Neural crest cell (in vitro differentiated cells): Measurements from ENCODE around the gene TLCD4. TPM values are rescaled to one million over a fixed set of nuclear protein-coding genes. Genes with fewer than 3 reads are reported as not detected.

Source experiments
- DNase-seq: peaks from one replicate; pipeline ENCODE4 v3.0.0; 2021; ENCODE audit warnings: low read depth, mixed read lengths, low spot score
- H3K27ac Mint-ChIP-seq: one replicate; pipeline ENCODE4 v1.8.0; 2021; ENCODE audit warnings: mild to moderate bottlenecking, mixed read lengths; ENCODE audit not compliant: unreplicated experiment
- H3K27me3 Mint-ChIP-seq: 2 replicates; pipeline ENCODE4 v1.8.0; 2021; ENCODE audit warnings: low read depth, mild to moderate bottlenecking, mixed read lengths
- H3K36me3 Mint-ChIP-seq: 2 replicates; pipeline ENCODE4 v1.8.0; 2021; ENCODE audit warnings: low read depth, mild to moderate bottlenecking, mixed read lengths
- H3K4me1 Mint-ChIP-seq: 2 replicates; pipeline ENCODE4 v1.8.0; 2021; ENCODE audit warnings: mixed read lengths
- H3K4me3 Mint-ChIP-seq: one replicate; pipeline ENCODE4 v1.8.0; 2021; ENCODE audit warnings: mild to moderate bottlenecking, mixed read lengths
- H3K9me3 Mint-ChIP-seq: 2 replicates; pipeline ENCODE4 v1.8.0; 2021; ENCODE audit warnings: mixed read lengths
- CTCF ChIP-seq: fragments of 200-600 bp; sonication (generic); conservative IDR thresholded peaks from 2 replicates; pipeline ENCODE4 v1.5.0; 2021; ENCODE audit warnings: antibody characterized with exemption, mild to moderate bottlenecking
- long read RNA-seq: library from polyadenylated mRNA; unstranded; transcript quantifications from one replicate; pipeline ENCODE4 v2.0.0, GENCODE V29; 2020
- total RNA-seq: library from RNA; stranded (reverse); gene quantifications from 2 replicates; pipeline ENCODE4 v1.2.1, GENCODE V29; 2021

The TLCD4 gene, protein sequence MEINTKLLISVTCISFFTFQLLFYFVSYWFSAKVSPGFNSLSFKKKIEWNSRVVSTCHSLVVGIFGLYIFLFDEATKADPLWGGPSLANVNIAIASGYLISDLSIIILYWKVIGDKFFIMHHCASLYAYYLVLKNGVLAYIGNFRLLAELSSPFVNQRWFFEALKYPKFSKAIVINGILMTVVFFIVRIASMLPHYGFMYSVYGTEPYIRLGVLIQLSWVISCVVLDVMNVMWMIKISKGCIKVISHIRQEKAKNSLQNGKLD
- total RNA-seq: 0.89 and 1.2 TPM in 2 replicates
- long read RNA-seq, full-length matches to known transcripts: 1 of 1 reads
- long read RNA-seq, partial matches to known transcripts: 0 of 1 reads
- long read RNA-seq, other reads (novel, unspliced or antisense): 0 of 1 reads

GRCh38 chr1:95117207-95118066, at the start of gene TLCD4:
Gene TLCD4, plus strand, starts transcription at chr1:95117355. Its CDS starts 26,547 bp downstream, at chr1:95143902.
- peak within 1 kb of the TSS; percentile 47 for H3K27ac Mint-ChIP-seq
- DNase-seq: peak; percentile 56
- H3K9me3 Mint-ChIP-seq: no peaks in the 10 kb centered on the region
- H3K27me3 Mint-ChIP-seq: peaks cover 46% of the 10 kb centered on the region
- no peaks in the 10 kb centered on the region for H3K36me3 Mint-ChIP-seq
- H3K4me1 Mint-ChIP-seq: peaks cover 10% of the 10 kb centered on the region
- no peak for TF ChIP-seq CTCF
- peak within 1 kb of the TSS; percentile 94 for H3K4me3 Mint-ChIP-seq

DNA sequence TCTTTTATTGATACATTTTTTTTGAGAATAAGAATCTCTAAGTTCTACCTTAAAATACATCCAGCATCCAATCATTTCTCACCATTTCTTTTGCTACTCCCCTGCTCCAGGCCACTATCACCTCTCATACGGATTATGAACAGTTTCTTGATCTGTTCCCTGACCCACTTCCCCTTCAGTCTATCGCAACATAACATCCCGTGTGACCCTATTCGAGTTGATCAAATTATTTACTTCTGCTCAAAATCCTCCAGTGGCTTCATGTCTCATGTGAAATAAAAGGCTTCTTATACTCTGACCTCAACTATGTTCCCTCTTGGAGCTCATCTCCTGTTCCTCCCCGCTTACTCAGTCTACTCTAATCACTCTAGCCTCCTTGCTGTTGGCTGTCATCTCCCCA, 49.6 kb upstream of the TLCD4 start:
- DNase-seq: no peak
- no peak for TF ChIP-seq CTCF
- H3K4me1 Mint-ChIP-seq: peaks cover 11% of the 10 kb centered on the region
- peaks cover 15% of the 10 kb centered on the region for H3K36me3 Mint-ChIP-seq
- peaks cover 4% of the 10 kb centered on the region for H3K9me3 Mint-ChIP-seq
- H3K27ac Mint-ChIP-seq: no peak overlapping the region
- no peak overlapping the region for H3K4me3 Mint-ChIP-seq
- no peaks in the 10 kb centered on the region for H3K27me3 Mint-ChIP-seq

DNA sequence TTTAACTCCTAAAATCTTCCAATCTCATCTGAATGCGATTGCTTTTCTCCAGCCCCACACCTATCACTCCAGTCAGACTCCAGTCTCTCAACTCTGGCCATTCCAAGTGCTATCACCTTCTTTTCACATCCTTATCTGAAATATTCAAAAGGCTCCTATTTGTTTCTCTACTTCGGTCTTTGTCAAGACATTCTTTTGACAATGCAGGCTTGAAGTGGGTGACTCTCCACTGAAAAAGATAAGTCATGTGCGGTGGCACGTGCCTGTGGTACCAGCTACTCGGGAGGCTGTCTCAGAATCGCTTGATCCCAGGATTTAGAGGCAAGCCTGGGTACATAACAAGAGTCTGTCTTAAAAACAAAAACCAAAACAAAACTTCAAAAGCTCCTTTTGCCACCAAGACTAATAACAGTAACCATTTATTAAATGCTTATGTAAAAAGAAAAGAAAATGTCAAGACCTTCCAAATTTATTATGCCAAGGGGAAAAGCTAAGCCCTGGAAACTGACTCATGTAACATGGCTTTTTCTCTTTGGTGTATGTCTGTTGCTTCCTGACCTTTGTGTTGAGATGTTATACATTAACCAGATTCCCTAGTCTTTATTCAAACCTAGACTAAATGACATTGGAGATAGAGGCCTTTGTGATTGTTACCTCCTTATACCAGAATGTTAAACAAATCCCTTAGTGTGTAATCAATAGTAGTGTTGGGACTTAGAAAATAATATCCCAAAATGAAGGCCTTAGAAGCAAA, 48.0 kb upstream of the TLCD4 start:
- Mint-ChIP-seq H3K4me1 (peaks cover 16% of the 10 kb centered on the region), H3K4me3 (no peak overlapping the region), H3K27ac (no peak overlapping the region)

DNA sequence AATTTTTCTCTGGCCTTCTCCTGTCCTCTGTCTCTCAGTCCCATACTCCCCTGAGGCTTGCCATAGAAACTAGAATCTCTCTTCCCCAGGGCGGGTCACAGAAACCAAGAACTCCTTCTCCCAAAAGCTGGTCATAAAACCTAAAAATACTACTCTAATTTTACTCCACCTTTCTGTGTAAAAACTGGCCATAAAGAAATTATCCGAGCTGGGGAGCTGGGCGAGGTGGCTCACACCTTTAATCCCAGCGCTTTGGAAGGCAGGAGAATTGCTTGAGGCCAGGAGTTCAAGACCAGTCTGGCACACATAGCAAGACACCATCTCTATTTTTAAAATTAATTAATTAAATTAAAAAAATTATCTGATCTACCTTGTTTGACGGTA, 47.5 kb upstream of the TLCD4 start:
- TF ChIP-seq CTCF: no peak
- no peaks in the 10 kb centered on the region for H3K27me3 Mint-ChIP-seq
- H3K36me3 Mint-ChIP-seq: no peaks in the 10 kb centered on the region
- H3K4me3 Mint-ChIP-seq: no peak overlapping the region
- H3K27ac Mint-ChIP-seq: no peak overlapping the region
- H3K4me1 Mint-ChIP-seq: peaks cover 16% of the 10 kb centered on the region
- DNase-seq: no peak
- H3K9me3 Mint-ChIP-seq: no peaks in the 10 kb centered on the region

More for the DNA sequence above, 48.0 kb upstream of the TLCD4 start:
- DNase-seq: no peak
- H3K27me3 Mint-ChIP-seq: no peaks in the 10 kb centered on the region
- TF ChIP-seq CTCF: no peak
- peaks cover 2% of the 10 kb centered on the region for H3K36me3 Mint-ChIP-seq
- H3K9me3 Mint-ChIP-seq: peaks cover under 1% of the 10 kb centered on the region

- no peak for TF ChIP-seq CTCF
- no peaks in the 10 kb centered on the region for H3K27me3 Mint-ChIP-seq
Observed at GRCh38 chr1:95071539-95071938, 45.6 kb upstream of the TLCD4 start.

More at GRCh38 chr1:95071539-95071938, 45.6 kb upstream of the TLCD4 start:
- DNase-seq: no peak
- Mint-ChIP-seq H3K4me1 (peaks cover 16% of the 10 kb centered on the region), H3K27ac (no peak overlapping the region), H3K4me3 (peak overlapping the region; percentile 96), H3K9me3 (no peaks in the 10 kb centered on the region), H3K36me3 (no peaks in the 10 kb centered on the region)
